Measurements from ENCODE around the gene E2F4.

E2F4 gene

GRCh38 chr16:67243481-67243880 is 51.5 kb downstream of the E2F4 start:
- TF ChIP-seq ZFX (IDR thresholded peaks at IDR 0.05), result no peak
- TF ChIP-seq, protein P1, sequence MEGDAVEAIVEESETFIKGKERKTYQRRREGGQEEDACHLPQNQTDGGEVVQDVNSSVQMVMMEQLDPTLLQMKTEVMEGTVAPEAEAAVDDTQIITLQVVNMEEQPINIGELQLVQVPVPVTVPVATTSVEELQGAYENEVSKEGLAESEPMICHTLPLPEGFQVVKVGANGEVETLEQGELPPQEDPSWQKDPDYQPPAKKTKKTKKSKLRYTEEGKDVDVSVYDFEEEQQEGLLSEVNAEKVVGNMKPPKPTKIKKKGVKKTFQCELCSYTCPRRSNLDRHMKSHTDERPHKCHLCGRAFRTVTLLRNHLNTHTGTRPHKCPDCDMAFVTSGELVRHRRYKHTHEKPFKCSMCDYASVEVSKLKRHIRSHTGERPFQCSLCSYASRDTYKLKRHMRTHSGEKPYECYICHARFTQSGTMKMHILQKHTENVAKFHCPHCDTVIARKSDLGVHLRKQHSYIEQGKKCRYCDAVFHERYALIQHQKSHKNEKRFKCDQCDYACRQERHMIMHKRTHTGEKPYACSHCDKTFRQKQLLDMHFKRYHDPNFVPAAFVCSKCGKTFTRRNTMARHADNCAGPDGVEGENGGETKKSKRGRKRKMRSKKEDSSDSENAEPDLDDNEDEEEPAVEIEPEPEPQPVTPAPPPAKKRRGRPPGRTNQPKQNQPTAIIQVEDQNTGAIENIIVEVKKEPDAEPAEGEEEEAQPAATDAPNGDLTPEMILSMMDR (conservative IDR thresholded peaks at IDR 0.05), result no peak
- H3K27ac ChIP-seq, result peak overlapping the region; percentile 93

- TF ChIP-seq, protein P1 (conservative IDR thresholded peaks at IDR 0.05), result no peak
- no peak for TF ChIP-seq ZFX (IDR thresholded peaks at IDR 0.05)
- H3K27ac ChIP-seq, result peak overlapping the region; percentile 93
Observed at GRCh38 chr16:67244387-67245185, 52.6 kb downstream of the E2F4 start.

GRCh38 chr16:67245186-67245585 is 53.2 kb downstream of the E2F4 start:
- no peak for TF ChIP-seq ZFX (IDR thresholded peaks at IDR 0.05)
- TF ChIP-seq, protein P1 (conservative IDR thresholded peaks at IDR 0.05), result no peak
- peak overlapping the region; percentile 93 for H3K27ac ChIP-seq

GRCh38 chr16:67245674-67246080 is 53.7 kb downstream of the E2F4 start:
- TF ChIP-seq, protein P1 (conservative IDR thresholded peaks at IDR 0.05), result no peak
- TF ChIP-seq ZFX (IDR thresholded peaks at IDR 0.05), result no peak
- peak overlapping the region; percentile 93 for H3K27ac ChIP-seq

GRCh38 chr16:67246081-67246755 is 54.3 kb downstream of the E2F4 start:
- H3K27ac ChIP-seq, result peak overlapping the region; percentile 93
- TF ChIP-seq, protein P1 (conservative IDR thresholded peaks at IDR 0.05), result no peak; the same call in none of the 2 replicates

- peak overlapping the region; percentile 93 for H3K27ac ChIP-seq
- TF ChIP-seq ZFX (IDR thresholded peaks at IDR 0.05), result no peak
- TF ChIP-seq, protein P1 (conservative IDR thresholded peaks at IDR 0.05), result peak; percentile 39
Observed at GRCh38 chr16:67246756-67247191, 54.8 kb downstream of the E2F4 start.
